Kidney epithelial cell (primary cell): ENCODE measurements around the gene SWT1. TPM values are rescaled to one million over a fixed set of nuclear protein-coding genes. Genes with fewer than 3 reads are reported as not detected.
"Not testable (repeated sequence)": the region's sequence is repeated elsewhere in the genome, so short reads cannot be mapped to it uniquely, and the experiment has no call there.

ENCODE experiments used
- DNase-seq: peaks from one replicate; pipeline ENCODE4 v3.0.0-alpha.2; 2010; ENCODE audit warnings: low read depth
- H3K27me3 ChIP-seq: 2 replicates; pipeline ENCODE4 v1.6.0; 2011; ENCODE audit warnings: low read length; ENCODE audit not compliant: control insufficient read depth, insufficient read depth
- H3K36me3 ChIP-seq: 2 replicates; pipeline ENCODE4 v1.5.1; 2011; ENCODE audit warnings: low read length; ENCODE audit not compliant: control insufficient read depth, insufficient read depth
- H3K4me3 ChIP-seq: 2 replicates; pipeline ENCODE4 v1.5.1; 2011; ENCODE audit warnings: low read depth, mild to moderate bottlenecking, control low read depth, low read length
- CTCF ChIP-seq: IDR thresholded peaks from 2 replicates; pipeline ENCODE4 v1.5.1; 2011; ENCODE audit warnings: mild to moderate bottlenecking, moderate library complexity, low read length, control low read depth, inconsistent platforms; ENCODE audit not compliant: insufficient read depth, poor library complexity, severe bottlenecking
- total RNA-seq: library from RNA; depleted of rRNA; stranded (reverse); fragments of >200 nt; gene quantifications from 2 replicates; pipeline ENCODE4 v1.2.3, GENCODE V29; 2015

The SWT1 gene
- total RNA-seq, 1 donor from 2014 or later = 6.2 TPM

DNA sequence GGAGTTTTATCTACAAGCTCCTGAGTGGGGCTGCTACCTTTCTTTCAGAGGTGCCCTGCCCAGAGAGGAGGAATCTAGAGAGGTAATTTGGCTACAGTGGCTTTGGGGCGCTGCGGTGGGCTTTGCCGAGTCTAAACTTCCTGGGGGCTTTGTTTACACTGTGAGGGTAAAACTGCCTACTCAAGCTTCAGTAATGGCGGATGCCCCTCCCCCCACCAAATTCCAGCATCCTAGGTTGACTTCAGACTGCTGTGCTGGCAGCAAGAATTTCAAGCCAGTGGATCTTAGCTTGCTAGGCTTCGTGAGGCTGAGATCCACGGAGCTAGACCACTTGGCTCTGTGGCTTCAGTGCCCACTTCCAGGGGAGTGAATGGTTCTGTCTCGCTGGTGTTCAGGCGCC, 43.9 kb downstream of the SWT1 start:
- Histone ChIP-seq H3K4me3 (no peak overlapping the region), H3K27me3 (no peaks in the 10 kb centered on the region), H3K36me3 (no peaks in the 10 kb centered on the region)
- no peak for DNase-seq
- TF ChIP-seq CTCF = no peak

DNA sequence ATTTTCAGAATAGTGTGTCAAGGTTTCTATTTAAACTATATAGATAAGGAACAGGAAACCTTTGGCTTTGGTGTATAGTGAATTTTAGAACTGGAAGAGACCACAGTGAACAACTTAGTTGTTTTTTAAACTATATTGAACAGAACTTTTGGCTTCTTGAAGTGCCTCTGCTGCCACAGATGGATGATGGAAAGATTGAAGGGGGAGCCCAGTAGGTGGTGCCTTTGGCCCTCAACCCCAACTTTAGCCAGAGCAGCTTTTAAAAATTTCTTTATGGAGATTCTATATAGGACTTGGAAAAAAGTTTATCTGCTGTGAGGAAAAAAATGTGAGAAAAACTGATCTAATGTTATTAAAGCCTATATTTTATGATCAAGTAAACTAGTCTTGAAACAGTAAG, 50.2 kb downstream of the SWT1 start:
- Histone ChIP-seq H3K4me3 (no peak overlapping the region), H3K36me3 (no peaks in the 10 kb centered on the region), H3K27me3 (no peaks in the 10 kb centered on the region)
- no peak for TF ChIP-seq CTCF
- DNase-seq = no peak

DNA sequence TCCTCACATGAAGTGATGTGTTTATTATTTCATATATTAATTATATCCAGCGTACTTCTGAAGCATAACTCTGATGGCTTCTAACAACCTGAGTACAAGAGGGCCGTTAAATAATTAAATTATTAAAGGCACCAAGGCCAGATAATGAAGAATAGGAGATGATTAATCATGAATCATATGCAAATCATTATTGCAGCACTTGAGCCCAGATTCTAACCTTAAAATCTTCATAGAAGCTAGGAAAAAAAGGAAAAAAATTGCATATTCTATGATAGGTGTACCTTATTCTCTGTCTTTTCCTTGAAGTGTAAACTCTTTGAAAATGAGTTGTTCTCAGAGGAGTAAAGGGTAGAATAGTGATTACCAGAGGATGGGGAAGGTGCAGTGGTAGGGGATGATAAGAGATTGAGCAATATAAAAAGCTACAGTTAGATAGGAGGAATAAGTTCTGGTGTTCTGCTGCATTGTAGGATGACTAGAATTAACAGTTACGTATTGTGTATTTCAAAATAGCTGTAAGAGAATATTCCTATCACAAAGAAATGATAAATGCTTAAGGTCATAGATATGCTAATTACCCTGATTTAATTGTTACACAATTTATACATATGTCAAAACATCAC, 51.1 kb downstream of the SWT1 start:
- no peak for TF ChIP-seq CTCF
- no peaks in the 10 kb centered on the region for H3K36me3 ChIP-seq
- no peaks in the 10 kb centered on the region for H3K27me3 ChIP-seq
- no peak for DNase-seq
- no peak overlapping the region for H3K4me3 ChIP-seq

- DNase-seq = no peak
- Histone ChIP-seq H3K36me3 (no peaks in the 10 kb centered on the region), H3K27me3 (no peaks in the 10 kb centered on the region), H3K4me3 (no peak overlapping the region)
- TF ChIP-seq CTCF = no peak
Measured at GRCh38 chr1:185208626-185209180, 51.7 kb downstream of the SWT1 start.

GRCh38 chr1:185209357-185209756, 52.4 kb downstream of the SWT1 start:
- DNase-seq, H3K4me3 ChIP-seq, H3K27me3 ChIP-seq, H3K36me3 ChIP-seq: not testable (repeated sequence)

DNA sequence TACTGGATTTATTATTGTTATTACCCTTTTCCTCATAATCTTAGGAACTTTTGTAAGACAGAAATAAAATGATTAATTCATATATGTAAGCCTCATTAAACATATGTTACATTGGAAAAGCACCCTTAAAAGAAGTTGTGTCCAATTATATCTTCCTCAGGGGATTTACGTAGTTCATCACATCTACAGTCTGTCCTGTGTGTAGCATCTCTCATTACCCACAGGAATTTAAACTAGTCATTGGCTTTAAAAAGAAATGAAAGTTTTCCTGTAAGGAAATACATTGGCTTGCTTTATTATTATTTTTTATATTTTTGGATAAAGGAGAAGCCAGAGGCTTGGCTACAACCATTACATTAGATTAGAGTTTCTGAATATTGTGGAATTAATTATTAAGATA, 56.1 kb downstream of the SWT1 start:
- DNase-seq = no peak
- Histone ChIP-seq H3K27me3 (no peaks in the 10 kb centered on the region), H3K36me3 (no peaks in the 10 kb centered on the region), H3K4me3 (no peak overlapping the region)
- no peak for TF ChIP-seq CTCF
